ENCODE results near the gene LCAT. TPM values are rescaled to one million over a fixed set of nuclear protein-coding genes. Genes with fewer than 3 reads are reported as not detected.

The LCAT gene
- total and polyA plus RNA-seq, 3 experiments from 2014 or later, result 0.74 to 12.8 (median 12.7) TPM

DNA sequence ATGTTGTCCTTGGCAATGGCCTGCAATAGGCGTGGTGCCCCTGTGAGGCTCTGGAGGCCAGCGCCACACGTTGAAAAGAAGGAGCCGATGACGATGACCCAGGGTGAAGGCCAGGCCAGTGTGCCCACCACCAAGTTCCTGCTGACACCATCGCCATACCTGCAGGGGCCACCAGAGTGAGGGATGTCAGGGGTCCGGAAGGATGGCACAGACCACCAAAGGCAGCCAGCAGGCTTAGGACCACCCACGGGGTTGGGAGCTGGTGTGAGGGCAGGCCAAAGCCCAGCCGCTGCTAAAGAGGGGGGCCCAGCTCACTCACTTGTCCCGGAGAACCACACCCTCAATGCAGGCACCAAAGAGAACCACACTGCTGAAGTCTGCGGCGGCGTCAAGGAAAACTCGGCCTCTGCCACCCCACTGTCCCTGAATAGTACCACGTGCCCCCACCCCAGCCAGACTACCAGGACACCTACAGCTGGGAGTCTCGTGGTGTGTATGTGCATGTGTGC lies 6.5 kb upstream of the LCAT start:
- ChIA-PET POLR2A (no interaction called here), CTCF (interaction anchor here (1.5 kb wide), 1 partner anchor 10 kb away, joined by 4 read pairs; no protein-coding TSS in a partner anchor)
- H3K4me3 ChIP-seq (ENCODE audit: low read length), result no peak overlapping the region
- Mint-ChIP-seq H3K27ac (no peak overlapping the region), H3K36me3 (peaks cover 0 to 58% (median 2%) of the 10 kb centered on the region in 3 donors), H3K27me3 (no peaks in the 10 kb centered on the region), H3K4me1 (no peaks in the 10 kb centered on the region), H3K4me3 (no peak overlapping the region), H3K9me3 (no peaks in the 10 kb centered on the region)
- H3K27ac ChIP-seq (ENCODE audit: low read depth, low read length), result no peak overlapping the region
- no peak for DNase-seq
- no peaks in the 10 kb centered on the region for H3K4me1 ChIP-seq (ENCODE audit: insufficient read depth, low read length)
- H3K36me3 ChIP-seq (ENCODE audit: insufficient read depth, low read length), result peaks cover 10% of the 10 kb centered on the region
- H3K9me3 ChIP-seq (ENCODE audit: low read length), result no peaks in the 10 kb centered on the region
- H3K27me3 ChIP-seq (ENCODE audit: insufficient read depth, low read length, poor library complexity, severe bottlenecking), result no peaks in the 10 kb centered on the region

DNA sequence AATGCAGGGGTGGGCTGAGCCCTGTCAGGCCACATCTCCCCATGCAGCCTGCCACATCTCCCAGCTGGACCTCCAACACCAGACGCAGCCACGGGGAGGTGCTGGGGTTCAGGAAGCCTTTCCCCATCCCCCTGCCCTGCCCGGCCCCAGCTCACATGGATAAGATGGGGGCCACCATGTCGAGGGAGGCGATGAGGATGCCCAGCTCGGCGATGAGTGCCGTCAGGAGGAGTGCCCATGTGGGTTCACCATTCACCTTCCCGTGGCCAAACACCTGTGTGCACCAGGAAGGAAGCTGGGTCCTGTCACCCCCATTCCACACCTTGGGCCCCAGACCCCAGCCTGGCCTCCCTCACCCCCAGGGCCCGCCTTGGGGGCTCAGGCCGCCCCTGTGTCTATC lies 5.7 kb upstream of the LCAT start:
- Mint-ChIP-seq H3K4me3 (no peak overlapping the region), H3K4me1 (no peaks in the 10 kb centered on the region), H3K36me3 (peaks cover 0 to 58% (median 0%) of the 10 kb centered on the region in 3 donors), H3K9me3 (no peaks in the 10 kb centered on the region), H3K27ac (no peak overlapping the region), H3K27me3 (no peaks in the 10 kb centered on the region)
- no peak overlapping the region for H3K27ac ChIP-seq (ENCODE audit: low read depth, low read length)
- H3K4me3 ChIP-seq (ENCODE audit: low read length), result no peak overlapping the region
- no peak for DNase-seq
- no peaks in the 10 kb centered on the region for H3K4me1 ChIP-seq (ENCODE audit: insufficient read depth, low read length)
- POLR2A ChIA-PET, result no interaction called here
- H3K27me3 ChIP-seq (ENCODE audit: insufficient read depth, low read length, poor library complexity, severe bottlenecking), result no peaks in the 10 kb centered on the region
- H3K9me3 ChIP-seq (ENCODE audit: low read length), result no peaks in the 10 kb centered on the region
- peaks cover 10% of the 10 kb centered on the region for H3K36me3 ChIP-seq (ENCODE audit: insufficient read depth, low read length)
- CTCF ChIA-PET, result no interaction called here

DNA sequence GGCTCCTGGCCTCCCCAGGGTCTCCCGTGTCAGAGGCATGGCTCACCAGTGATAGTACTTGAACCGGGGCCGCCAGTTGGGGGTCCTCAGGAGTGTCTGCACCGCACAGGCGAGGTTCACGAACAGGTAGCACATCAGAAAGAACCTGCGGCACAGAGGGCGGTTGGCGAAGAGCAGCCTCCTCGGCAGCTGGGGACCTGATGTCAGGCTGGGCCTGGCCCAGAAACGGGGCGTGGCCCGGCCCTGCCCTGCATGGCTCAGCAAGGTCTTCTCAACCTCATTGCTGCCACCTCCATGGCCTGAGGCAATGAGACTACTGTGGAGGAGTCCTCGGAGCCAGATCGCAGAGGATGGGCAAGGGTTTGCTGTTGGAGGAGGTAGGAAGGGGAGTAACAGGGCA lies 4.1 kb upstream of the LCAT start:
- POLR2A ChIA-PET, result no interaction called here

GRCh38 chr16:67946966-67947558 lies 3.1 kb upstream of the LCAT start:
- Histone ChIP-seq H3K4me1 (ENCODE audit: insufficient read depth, low read length) (peaks cover 4% of the 10 kb centered on the region), H3K4me3 (ENCODE audit: low read length) (no peak overlapping the region), H3K36me3 (ENCODE audit: insufficient read depth, low read length) (peaks cover 9% of the 10 kb centered on the region), H3K27me3 (ENCODE audit: insufficient read depth, low read length, poor library complexity, severe bottlenecking) (no peaks in the 10 kb centered on the region), H3K9me3 (ENCODE audit: low read length) (no peaks in the 10 kb centered on the region), H3K27ac (ENCODE audit: low read depth, low read length) (no peak overlapping the region)
- Mint-ChIP-seq H3K9me3 (no peaks in the 10 kb centered on the region), H3K4me1 (peaks cover 2 to 3% (median 3%) of the 10 kb centered on the region in 3 donors), H3K4me3 (no peak overlapping the region), H3K27ac (no peak overlapping the region), H3K36me3 (peaks cover 0 to 46% (median 0%) of the 10 kb centered on the region in 3 donors), H3K27me3 (no peaks in the 10 kb centered on the region)
- no peak for DNase-seq
- POLR2A ChIA-PET, result no interaction called here
- CTCF ChIA-PET, result interaction anchor here (1.2 kb wide), 1 partner anchor 63 kb away, joined by 3 read pairs; no protein-coding TSS in a partner anchor

More for the DNA sequence above, 4.1 kb upstream of the LCAT start:
- H3K36me3 ChIP-seq (ENCODE audit: insufficient read depth, low read length), result peaks cover 10% of the 10 kb centered on the region
- Mint-ChIP-seq H3K4me1 (no peaks in the 10 kb centered on the region), H3K27ac (peak overlapping the region in 2 of 8 donors; percentile 56 to 69), H3K36me3 (peaks cover 0 to 46% (median 0%) of the 10 kb centered on the region in 3 donors), H3K27me3 (no peaks in the 10 kb centered on the region), H3K9me3 (no peaks in the 10 kb centered on the region), H3K4me3 (no peak overlapping the region)
- DNase-seq, result no peak
- CTCF ChIA-PET, result no interaction called here
- no peaks in the 10 kb centered on the region for H3K4me1 ChIP-seq (ENCODE audit: insufficient read depth, low read length)
- H3K4me3 ChIP-seq (ENCODE audit: low read length), result no peak overlapping the region
- H3K27me3 ChIP-seq (ENCODE audit: insufficient read depth, low read length, poor library complexity, severe bottlenecking), result no peaks in the 10 kb centered on the region
- H3K9me3 ChIP-seq (ENCODE audit: low read length), result no peaks in the 10 kb centered on the region
- H3K27ac ChIP-seq (ENCODE audit: low read depth, low read length), result no peak overlapping the region

DNA sequence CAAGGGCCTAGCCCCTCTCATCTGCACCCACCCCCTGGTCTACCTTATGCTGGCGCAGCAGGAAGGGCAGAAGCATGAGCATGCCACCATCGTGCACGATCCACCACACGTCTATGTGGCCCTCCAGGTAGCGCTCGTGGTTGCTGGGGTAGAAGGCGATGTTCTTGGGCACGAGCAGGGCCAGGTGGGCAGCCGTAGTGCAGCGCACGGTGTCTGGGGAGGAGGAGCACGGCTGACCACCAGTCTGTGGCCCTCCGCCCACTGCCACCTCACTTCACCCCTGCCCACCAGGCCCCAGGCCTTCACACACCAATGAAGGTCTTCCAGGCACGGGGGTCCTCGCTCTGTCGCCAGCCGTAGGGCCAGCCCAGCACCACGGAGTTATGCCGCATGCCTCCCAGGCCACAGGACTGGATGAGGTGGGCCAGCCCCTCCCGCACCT lies 2.2 kb upstream of the LCAT start:
- POLR2A ChIA-PET, result no interaction called here

DNA sequence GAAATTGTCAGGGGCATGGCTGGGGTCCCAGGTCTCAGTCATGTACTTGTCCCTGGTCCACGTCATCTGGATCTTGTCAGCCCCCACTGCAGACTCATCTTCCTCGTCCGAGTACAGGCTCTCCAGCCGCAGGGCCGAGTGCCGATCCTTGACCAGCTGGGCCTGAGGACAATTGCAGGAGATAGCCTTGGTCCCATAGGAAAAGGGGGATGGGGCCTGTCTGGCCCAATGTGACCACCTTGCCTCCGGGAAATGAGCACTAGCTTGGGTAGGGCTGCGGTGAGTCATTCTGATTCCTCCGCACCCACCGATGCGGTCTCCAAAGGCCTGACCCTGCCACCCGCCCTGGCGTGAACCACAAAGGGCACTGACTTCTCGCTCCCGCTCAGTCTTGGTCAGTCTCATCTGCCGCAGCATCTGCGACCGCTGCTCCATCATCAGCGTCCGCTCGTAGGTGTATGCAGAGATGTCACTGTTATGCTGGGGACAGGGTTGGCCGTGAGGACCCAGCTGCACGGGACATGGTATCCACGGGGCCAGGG lies 1.5 kb upstream of the LCAT start:
- peaks cover 8 to 14% (median 11%) of the 10 kb centered on the region in 3 donors for H3K4me1 Mint-ChIP-seq
- no peaks in the 10 kb centered on the region for H3K9me3 Mint-ChIP-seq
- Histone ChIP-seq H3K27ac (ENCODE audit: low read depth, low read length) (no peak overlapping the region), H3K4me3 (ENCODE audit: low read length) (no peak overlapping the region), H3K27me3 (ENCODE audit: insufficient read depth, low read length, poor library complexity, severe bottlenecking) (no peaks in the 10 kb centered on the region), H3K4me1 (ENCODE audit: insufficient read depth, low read length) (peaks cover 16% of the 10 kb centered on the region), H3K36me3 (ENCODE audit: insufficient read depth, low read length) (peaks cover 5% of the 10 kb centered on the region), H3K9me3 (ENCODE audit: low read length) (no peaks in the 10 kb centered on the region)
- ChIA-PET POLR2A (no interaction called here), CTCF (interaction anchor here (0.9 kb wide), 1 partner anchor 62 kb away, joined by 3 read pairs; no protein-coding TSS in a partner anchor)
- no peak for DNase-seq
- no peak overlapping the region for H3K4me3 Mint-ChIP-seq
- peaks cover 0 to 37% (median 0%) of the 10 kb centered on the region in 3 donors for H3K36me3 Mint-ChIP-seq
- H3K27ac Mint-ChIP-seq, result no peak overlapping the region
- no peaks in the 10 kb centered on the region for H3K27me3 Mint-ChIP-seq

More for the DNA sequence above, 2.2 kb upstream of the LCAT start:
- CTCF ChIA-PET, result interaction anchor here (0.9 to 1.2 kb wide), 2 partner anchors 62 kb away, joined by 3 read pairs; no protein-coding TSS in a partner anchor
- Histone ChIP-seq H3K9me3 (ENCODE audit: low read length) (no peaks in the 10 kb centered on the region), H3K27ac (ENCODE audit: low read depth, low read length) (no peak overlapping the region), H3K27me3 (ENCODE audit: insufficient read depth, low read length, poor library complexity, severe bottlenecking) (no peaks in the 10 kb centered on the region), H3K36me3 (ENCODE audit: insufficient read depth, low read length) (peaks cover 5% of the 10 kb centered on the region), H3K4me3 (ENCODE audit: low read length) (no peak overlapping the region), H3K4me1 (ENCODE audit: insufficient read depth, low read length) (peaks cover 12% of the 10 kb centered on the region)
- Mint-ChIP-seq H3K4me3 (no peak overlapping the region), H3K27me3 (no peaks in the 10 kb centered on the region), H3K4me1 (peaks cover 4 to 10% (median 9%) of the 10 kb centered on the region in 3 donors), H3K36me3 (peaks cover 0 to 40% (median 0%) of the 10 kb centered on the region in 3 donors), H3K27ac (no peak overlapping the region), H3K9me3 (no peaks in the 10 kb centered on the region)
- no peak for DNase-seq

DNA sequence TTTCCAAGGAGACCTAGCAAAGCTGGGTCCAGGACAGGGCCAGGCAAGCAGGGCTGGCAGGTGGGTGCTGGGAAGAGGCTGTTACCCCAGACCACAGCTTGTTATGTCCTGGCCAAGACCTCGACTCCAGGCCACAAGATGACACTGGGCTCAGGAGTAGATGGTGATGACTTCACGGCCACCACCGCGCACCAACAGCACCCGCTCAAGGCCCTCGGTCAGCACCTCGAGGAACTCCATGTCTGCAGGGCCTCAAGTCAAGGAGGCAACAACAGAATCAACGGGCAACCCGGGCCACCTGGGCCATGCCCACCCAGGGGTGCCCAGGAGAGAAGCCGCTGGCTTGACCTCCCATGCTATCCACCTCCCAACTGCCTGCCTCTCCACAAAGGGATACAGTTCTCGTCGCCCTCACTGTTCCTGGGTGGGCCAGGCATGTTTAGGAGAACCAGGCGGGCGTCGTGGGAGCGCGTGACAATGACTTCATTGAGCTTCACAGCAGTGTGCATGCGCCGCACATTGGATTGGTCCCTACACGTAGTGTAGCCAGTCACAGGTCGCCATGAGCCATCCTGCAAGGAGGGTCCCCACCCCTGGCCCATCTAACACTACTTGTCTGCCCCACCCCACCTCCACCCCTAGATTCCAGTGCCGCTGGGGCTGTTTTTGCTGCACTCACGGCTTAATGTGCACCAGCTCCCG lies 921 bp upstream of the LCAT start:
- H3K27ac Mint-ChIP-seq, result no peak overlapping the region
- H3K27ac ChIP-seq (ENCODE audit: low read depth, low read length), result no peak overlapping the region
- no peak overlapping the region for H3K4me3 Mint-ChIP-seq
- H3K4me1 ChIP-seq (ENCODE audit: insufficient read depth, low read length), result peaks cover 22% of the 10 kb centered on the region
- H3K4me1 Mint-ChIP-seq, result peaks cover 14 to 20% (median 17%) of the 10 kb centered on the region in 3 donors
- H3K4me3 ChIP-seq (ENCODE audit: low read length), result no peak overlapping the region
- no peak for DNase-seq
- ChIA-PET POLR2A (no interaction called here), CTCF (interaction anchor here (0.9 kb wide), 2 partner anchors 61 kb away, joined by 3 read pairs; no protein-coding TSS in a partner anchor)
- peaks cover 5% of the 10 kb centered on the region for H3K36me3 ChIP-seq (ENCODE audit: insufficient read depth, low read length)
- no peaks in the 10 kb centered on the region for H3K9me3 Mint-ChIP-seq
- no peaks in the 10 kb centered on the region for H3K9me3 ChIP-seq (ENCODE audit: low read length)
- no peaks in the 10 kb centered on the region for H3K27me3 ChIP-seq (ENCODE audit: insufficient read depth, low read length, poor library complexity, severe bottlenecking)
- H3K36me3 Mint-ChIP-seq, result peaks cover 0 to 33% (median 0%) of the 10 kb centered on the region in 3 donors
- no peaks in the 10 kb centered on the region for H3K27me3 Mint-ChIP-seq

DNA sequence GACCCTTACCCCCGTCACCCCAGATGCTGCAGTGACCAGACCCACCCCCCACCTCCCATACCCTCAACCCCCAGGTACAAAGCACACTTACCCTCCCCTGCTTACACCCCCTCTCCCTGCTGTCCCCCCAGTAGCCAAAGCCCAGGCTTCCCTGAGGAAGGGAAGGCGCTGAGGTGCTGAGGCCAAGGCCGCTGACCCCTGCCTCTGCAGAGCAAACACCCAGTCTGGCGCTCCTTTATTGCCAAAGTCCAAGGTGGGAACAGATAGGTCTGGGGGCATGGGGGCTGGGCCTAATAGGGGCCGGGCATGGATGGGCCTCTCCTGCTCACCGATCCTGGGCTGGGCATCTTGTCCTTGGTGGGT lies 683 bp downstream of the LCAT start:
- Histone ChIP-seq H3K36me3 (ENCODE audit: insufficient read depth, low read length) (peaks cover 5% of the 10 kb centered on the region), H3K27ac (ENCODE audit: low read depth, low read length) (no peak overlapping the region), H3K4me1 (ENCODE audit: insufficient read depth, low read length) (peaks cover 29% of the 10 kb centered on the region), H3K4me3 (ENCODE audit: low read length) (no peak overlapping the region), H3K27me3 (ENCODE audit: insufficient read depth, low read length, poor library complexity, severe bottlenecking) (no peaks in the 10 kb centered on the region), H3K9me3 (ENCODE audit: low read length) (no peaks in the 10 kb centered on the region)
- no peak overlapping the region for H3K4me3 Mint-ChIP-seq
- H3K36me3 Mint-ChIP-seq, result peaks cover 0 to 29% (median 0%) of the 10 kb centered on the region in 3 donors
- ChIA-PET POLR2A (no interaction called here), CTCF (interaction anchor here (2.4 to 5.3 kb wide), 3 partner anchors 15 to 127 kb away, joined by 7 to 27 read pairs (median 21); partner anchors contain the start of gene NRN1L)
- no peaks in the 10 kb centered on the region for H3K27me3 Mint-ChIP-seq
- DNase-seq, result no peak
- H3K27ac Mint-ChIP-seq, result no peak overlapping the region
- no peaks in the 10 kb centered on the region for H3K9me3 Mint-ChIP-seq
- peaks cover 16 to 28% (median 20%) of the 10 kb centered on the region in 3 donors for H3K4me1 Mint-ChIP-seq

Data from CD8-positive, alpha-beta memory T cell (primary cell).